Bronchial epithelial cell (primary cell): ENCODE results near the gene PLXNA1. TPM values are rescaled to one million over a fixed set of nuclear protein-coding genes. Genes with fewer than 3 reads are reported as not detected.

Source experiments
- DNase-seq: peaks from one replicate; pipeline ENCODE4 v3.0.0-alpha.2; 2010; ENCODE audit warnings: low read depth
- FAIRE-seq: peaks from 2 replicates; lab custom pipeline; 2011; peaks lifted over from hg19 to GRCh38; lab: Jason Lieb, UNC
- H3K27me3 ChIP-seq: 2 replicates; pipeline ENCODE4 v1.5.1; 2011; ENCODE audit warnings: low read length; ENCODE audit not compliant: control insufficient read depth, insufficient read depth
- H3K36me3 ChIP-seq: 2 replicates; pipeline ENCODE4 v1.5.1; 2011; ENCODE audit warnings: low read length; ENCODE audit not compliant: control insufficient read depth, insufficient read depth
- H3K4me3 ChIP-seq: 2 replicates; pipeline ENCODE4 v1.5.1; 2011; ENCODE audit warnings: mild to moderate bottlenecking, low read depth, low read length, control low read depth
- total RNA-seq: library from RNA; depleted of rRNA; stranded (reverse); fragments of >200 nt; gene quantifications from 2 replicates; pipeline ENCODE4 v1.2.1, GENCODE V29; 2014
- TF ChIP-seq, protein P1 (sequence below): IDR thresholded peaks from 2 replicates; pipeline ENCODE4 v1.5.1; 2011; ENCODE audit warnings: mild to moderate bottlenecking, moderate library complexity, low read length, control low read depth, inconsistent platforms; ENCODE audit not compliant: insufficient read depth, severe bottlenecking

The PLXNA1 gene
- total RNA-seq, 1 donor from 2014 or later = 53.4 TPM

DNA sequence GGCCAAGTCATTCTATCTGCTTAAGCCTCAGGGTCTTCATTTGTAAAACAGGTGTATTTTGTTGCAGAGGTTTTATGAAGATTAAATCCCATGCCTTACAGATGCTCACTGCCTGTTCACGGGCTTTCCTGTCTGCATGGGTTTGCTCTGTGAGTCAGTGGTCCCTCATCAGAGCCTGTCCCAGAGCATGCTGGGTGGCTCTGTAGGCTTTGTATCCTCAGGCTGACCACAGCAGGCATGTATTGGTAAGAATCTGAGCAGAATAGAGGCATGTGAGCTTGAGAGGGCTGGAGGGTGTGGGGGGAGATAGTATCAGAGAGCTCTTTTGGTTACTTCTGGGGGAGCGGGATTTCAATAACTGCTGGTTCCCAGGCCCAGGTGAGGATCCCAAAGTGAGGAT, 45.4 kb upstream of the PLXNA1 start:
- Histone ChIP-seq H3K36me3 (no peaks in the 10 kb centered on the region), H3K4me3 (no peak overlapping the region), H3K27me3 (no peaks in the 10 kb centered on the region)
- no peak for FAIRE-seq
- TF ChIP-seq, protein P1, sequence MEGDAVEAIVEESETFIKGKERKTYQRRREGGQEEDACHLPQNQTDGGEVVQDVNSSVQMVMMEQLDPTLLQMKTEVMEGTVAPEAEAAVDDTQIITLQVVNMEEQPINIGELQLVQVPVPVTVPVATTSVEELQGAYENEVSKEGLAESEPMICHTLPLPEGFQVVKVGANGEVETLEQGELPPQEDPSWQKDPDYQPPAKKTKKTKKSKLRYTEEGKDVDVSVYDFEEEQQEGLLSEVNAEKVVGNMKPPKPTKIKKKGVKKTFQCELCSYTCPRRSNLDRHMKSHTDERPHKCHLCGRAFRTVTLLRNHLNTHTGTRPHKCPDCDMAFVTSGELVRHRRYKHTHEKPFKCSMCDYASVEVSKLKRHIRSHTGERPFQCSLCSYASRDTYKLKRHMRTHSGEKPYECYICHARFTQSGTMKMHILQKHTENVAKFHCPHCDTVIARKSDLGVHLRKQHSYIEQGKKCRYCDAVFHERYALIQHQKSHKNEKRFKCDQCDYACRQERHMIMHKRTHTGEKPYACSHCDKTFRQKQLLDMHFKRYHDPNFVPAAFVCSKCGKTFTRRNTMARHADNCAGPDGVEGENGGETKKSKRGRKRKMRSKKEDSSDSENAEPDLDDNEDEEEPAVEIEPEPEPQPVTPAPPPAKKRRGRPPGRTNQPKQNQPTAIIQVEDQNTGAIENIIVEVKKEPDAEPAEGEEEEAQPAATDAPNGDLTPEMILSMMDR = no peak
- DNase-seq = no peak

DNA sequence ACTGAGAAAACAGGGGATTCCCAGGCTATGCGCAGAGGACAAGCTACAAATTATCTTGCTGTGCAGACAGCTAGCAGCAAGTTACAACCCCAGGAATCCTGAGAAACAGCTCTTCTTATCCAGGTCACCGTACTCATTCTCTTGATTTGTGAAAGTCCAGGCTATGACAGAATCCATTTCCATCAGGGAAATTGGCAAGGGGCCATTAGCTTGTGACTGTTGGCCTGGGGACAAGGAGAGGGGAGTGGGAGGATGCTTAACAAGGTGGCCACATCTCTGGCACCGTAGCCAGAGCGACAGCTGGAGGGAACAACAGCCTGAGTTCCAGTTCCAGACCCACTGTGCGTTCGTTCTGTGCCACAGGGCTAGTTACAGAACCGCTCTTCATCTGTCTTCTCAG, 44.9 kb upstream of the PLXNA1 start:
- TF ChIP-seq, protein P1 = no peak
- no peak for FAIRE-seq
- H3K36me3 ChIP-seq = no peaks in the 10 kb centered on the region
- H3K27me3 ChIP-seq = no peaks in the 10 kb centered on the region
- DNase-seq = no peak
- H3K4me3 ChIP-seq = no peak overlapping the region

DNA sequence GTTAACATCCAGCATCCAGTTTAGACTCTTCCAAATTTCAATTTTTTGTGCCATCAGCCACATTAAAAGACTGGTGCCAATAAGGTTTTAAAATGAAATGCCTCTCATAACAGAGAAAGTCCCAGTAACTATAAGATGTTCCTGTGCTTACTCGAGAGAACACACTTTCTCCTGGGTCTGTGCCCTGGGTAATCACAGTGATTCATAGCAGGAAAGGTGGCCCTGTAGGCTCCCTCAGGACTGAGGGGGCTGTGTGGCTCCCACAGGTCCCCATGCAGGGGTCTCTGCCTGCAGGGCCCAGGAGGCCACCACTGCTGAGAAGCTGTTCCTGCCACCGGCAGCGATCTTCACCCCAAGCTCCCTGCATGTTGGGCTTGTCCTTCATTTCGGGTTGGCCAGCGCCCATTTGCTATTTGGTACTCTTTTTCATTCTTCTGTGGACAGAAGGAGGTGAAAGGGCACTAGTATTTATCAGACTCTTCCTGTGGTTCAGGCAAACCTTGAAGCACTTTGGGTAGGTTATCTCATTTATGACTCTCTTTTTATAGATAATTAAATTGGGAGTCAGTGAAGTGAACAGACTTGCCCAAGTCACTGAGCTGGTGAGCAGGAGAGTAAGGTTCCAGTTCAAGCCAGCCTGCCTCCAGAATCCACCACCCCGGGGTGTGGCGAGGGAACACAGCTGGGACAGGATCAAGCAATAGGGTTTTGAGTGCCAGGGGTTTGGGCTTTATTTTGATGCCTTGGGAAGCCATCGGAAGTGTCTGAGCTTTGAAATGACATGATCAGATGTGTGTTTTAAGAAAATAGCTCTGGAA, 44.2 kb upstream of the PLXNA1 start:
- Histone ChIP-seq H3K36me3 (no peaks in the 10 kb centered on the region), H3K27me3 (no peaks in the 10 kb centered on the region), H3K4me3 (no peak overlapping the region)
- DNase-seq = no peak
- FAIRE-seq = no peak
- TF ChIP-seq, protein P1 = no peak

DNA sequence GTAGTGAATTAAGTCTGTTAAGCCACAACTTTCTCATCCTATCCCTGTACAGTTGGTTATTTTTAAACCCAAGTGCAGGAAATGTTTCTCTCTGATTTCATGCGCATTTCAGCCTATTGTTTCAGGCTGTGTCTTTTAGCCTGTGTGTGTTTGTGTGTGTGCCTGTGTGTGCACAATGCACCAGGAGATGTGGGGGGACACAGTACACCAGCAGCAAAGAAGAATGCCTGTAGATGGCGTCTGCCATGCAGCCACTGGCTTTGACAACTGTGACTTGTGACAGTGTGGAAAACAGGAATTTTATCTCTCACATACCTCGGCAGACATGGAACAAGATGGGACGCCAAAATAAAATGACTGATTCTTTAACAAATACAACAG, 43.6 kb upstream of the PLXNA1 start:
- TF ChIP-seq, protein P1 = no peak
- no peak for FAIRE-seq
- H3K27me3 ChIP-seq = no peaks in the 10 kb centered on the region
- DNase-seq = no peak
- no peaks in the 10 kb centered on the region for H3K36me3 ChIP-seq
- no peak overlapping the region for H3K4me3 ChIP-seq

DNA sequence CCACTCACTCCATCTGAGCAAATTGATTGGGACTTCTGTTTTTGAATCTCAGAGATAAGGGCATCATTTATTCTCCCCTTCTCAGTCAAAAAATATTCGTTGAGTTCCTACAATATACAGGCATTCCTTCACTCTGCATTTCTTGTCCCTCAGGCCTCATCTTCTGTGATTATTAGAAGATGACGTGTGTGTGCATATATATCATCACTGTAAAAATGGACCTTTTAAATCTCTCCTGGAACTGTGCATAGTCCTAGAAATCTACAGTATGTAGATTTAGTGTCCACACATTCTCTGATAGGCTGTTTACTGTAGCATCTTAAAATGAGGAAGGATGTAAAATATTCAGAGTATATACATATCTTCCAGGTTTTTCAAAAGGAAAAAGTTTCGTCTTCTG, 43.2 kb upstream of the PLXNA1 start:
- no peaks in the 10 kb centered on the region for H3K36me3 ChIP-seq
- no peak for DNase-seq
- FAIRE-seq = no peak
- H3K4me3 ChIP-seq = no peak overlapping the region
- TF ChIP-seq, protein P1 = no peak
- no peaks in the 10 kb centered on the region for H3K27me3 ChIP-seq
